ENCODE data around the gene TRAPPC11.

- no peak for TF ChIP-seq EP300 (conservative IDR thresholded peaks at IDR 0.05; ENCODE audit: poor library complexity, severe bottlenecking)
- TF ChIP-seq CTCF (IDR thresholded peaks at IDR 0.05; ENCODE audit: poor library complexity, severe bottlenecking): no peak
- no peak for TF ChIP-seq EZH2 (IDR thresholded peaks at IDR 0.05; ENCODE audit: borderline replicate concordance, insufficient read depth, low read length, poor library complexity, severe bottlenecking)
- no peak for TF ChIP-seq REST (IDR thresholded peaks at IDR 0.05; ENCODE audit: borderline replicate concordance)
- TF ChIP-seq TAF1 (IDR thresholded peaks at IDR 0.05; ENCODE audit: low read depth): no peak
- TF ChIP-seq POLR2AphosphoS5 (IDR thresholded peaks at IDR 0.05): no peak
- TF ChIP-seq RAD21 (conservative IDR thresholded peaks at IDR 0.05): no peak
- no peak for TF ChIP-seq MXI1 (conservative IDR thresholded peaks at IDR 0.05; ENCODE audit: poor library complexity, severe bottlenecking)
- no peak for TF ChIP-seq SMC3 (conservative IDR thresholded peaks at IDR 0.05; ENCODE audit: poor library complexity)
Observed at GRCh38 chr4:183645326-183645725, 13.8 kb upstream of the TRAPPC11 start.
